Left colon (tissue), 2 donors: ENCODE data around the gene ZNF329. TPM values are rescaled to one million over a fixed set of nuclear protein-coding genes. Genes with fewer than 3 reads are reported as not detected.

Source experiments
- ATAC-seq: fragments of 200-7000 bp; cut with Tn5 transposase; one replicate; pipeline ENCODE4 v1.9.1; 2020; ENCODE audit warnings: mild to moderate bottlenecking, moderate library complexity
- DNase-seq, 2 donors: peaks; one replicate each; pipeline ENCODE4 v3.0.0-alpha.2; 2020
- intact Hi-C, 2 donors: fragments of 100-400 bp; cut with DNase I in 1 of 2; cut with micrococcal nuclease in 1 of 2; formaldehyde crosslinking; loops; one replicate each; pipeline versions ENCODE4 v1.11.2 to v1.14.0; 2022; cut with DNase I, micrococcal nuclease
- total RNA-seq, 2 donors: library from RNA; stranded (reverse); fragmentation: NEBNext Ultra II Directional; extraction: Animal tissue kit (Norgen Biotek cat#: 25700); gene quantifications; one replicate each; pipeline ENCODE4 v1.2.1, GENCODE V29; 2021
- donor health status: DM: no; HTN: no; CAD: no.
- donor health status: DM: yes; HTN: yes; CAD: no.

Gene ZNF329
- total RNA-seq, 2 donors from 2014 or later, result 3.1 to 3.9 TPM

DNA sequence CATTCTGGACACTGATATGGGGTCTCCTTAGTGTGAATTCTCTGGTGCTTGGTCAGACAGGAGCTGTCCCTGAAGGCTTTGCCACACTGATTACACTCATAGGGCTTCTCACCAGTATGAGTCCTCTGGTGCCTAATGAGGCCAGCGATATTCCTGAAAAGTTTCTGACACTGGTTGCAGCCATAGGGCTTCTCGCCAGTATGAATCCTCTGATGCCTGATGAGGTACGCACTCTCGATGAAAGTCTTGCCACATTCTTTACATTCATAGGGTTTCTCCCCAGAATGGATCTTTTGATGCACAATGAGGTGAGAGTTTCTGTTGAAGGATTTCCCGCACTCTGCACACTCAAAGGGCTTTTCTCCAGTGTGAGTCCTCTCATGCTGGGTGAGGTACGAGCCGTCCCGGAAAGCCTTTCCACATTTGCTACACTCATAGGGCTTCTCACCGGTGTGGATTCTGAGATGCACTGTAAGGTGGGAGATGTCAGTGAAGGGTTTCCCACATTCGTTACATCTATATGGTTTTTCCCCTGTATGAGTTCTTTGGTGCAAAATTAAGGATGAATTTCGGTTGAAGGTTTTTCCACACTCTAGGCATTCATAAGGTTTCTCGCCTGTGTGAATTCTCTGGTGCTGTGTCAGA, 22.4 kb downstream of the ZNF329 start:
- intact Hi-C loops, result no loop called here
- ATAC-seq (no peak), DNase-seq (no peak)

DNA sequence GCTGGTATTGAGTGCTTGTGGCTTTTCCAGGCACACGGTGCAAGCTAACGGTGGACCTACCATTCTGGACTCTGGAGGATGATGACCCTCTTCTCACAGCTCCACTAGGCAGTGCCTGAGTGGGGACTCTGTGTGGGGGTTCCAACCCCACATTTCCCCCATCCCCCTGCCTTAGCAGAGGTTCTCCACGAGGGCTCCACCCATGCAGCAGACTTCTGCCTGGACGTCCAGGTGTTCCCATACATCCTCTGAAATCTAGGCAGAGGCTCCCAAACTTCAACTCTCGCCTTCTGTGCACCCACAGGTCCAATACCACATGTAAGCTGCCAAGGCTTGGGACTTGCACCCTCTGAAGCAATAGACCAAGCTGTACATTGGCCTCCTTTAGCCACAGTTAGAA, 27.2 kb downstream of the ZNF329 start:
- DNase-seq, result no peak
- intact Hi-C loops, result no loop called here
- no peak for ATAC-seq

DNA sequence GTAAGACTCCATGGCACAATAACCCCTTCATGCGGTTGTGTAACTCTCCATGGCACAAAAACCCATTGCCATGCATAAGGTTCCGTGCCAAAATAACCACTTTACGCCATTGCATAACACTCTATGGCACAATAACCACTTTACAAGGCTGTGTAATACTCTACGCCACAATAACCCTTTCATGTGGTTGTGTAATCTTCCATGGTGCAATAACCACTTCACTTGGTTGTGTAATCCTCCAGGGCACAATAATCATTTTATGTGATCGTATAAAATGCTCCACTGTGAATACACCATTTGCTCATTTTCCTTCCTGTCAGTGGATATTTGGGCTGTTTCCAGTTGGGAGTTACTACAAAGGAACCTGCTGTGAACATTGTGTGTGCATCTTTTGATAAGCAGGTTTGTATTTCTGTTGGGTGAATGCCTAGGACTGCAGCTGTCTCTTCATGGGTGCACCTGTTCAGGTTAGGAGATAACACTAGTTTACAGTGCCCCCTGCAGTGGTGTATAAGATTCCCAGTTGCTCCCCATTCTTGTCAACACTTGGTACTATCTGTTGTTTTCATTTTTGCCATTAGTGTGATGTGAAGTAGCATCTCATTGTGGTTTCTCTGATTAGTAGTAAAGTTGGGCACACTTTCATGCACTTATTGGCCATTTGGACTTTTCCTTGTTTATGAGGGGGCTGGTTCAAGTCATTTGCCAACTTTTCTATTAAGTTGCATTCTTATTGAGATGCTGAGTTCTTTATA, 31.4 kb downstream of the ZNF329 start:
- DNase-seq, result no peak
- intact Hi-C loops, result no loop called here
- ATAC-seq, result no peak

DNA sequence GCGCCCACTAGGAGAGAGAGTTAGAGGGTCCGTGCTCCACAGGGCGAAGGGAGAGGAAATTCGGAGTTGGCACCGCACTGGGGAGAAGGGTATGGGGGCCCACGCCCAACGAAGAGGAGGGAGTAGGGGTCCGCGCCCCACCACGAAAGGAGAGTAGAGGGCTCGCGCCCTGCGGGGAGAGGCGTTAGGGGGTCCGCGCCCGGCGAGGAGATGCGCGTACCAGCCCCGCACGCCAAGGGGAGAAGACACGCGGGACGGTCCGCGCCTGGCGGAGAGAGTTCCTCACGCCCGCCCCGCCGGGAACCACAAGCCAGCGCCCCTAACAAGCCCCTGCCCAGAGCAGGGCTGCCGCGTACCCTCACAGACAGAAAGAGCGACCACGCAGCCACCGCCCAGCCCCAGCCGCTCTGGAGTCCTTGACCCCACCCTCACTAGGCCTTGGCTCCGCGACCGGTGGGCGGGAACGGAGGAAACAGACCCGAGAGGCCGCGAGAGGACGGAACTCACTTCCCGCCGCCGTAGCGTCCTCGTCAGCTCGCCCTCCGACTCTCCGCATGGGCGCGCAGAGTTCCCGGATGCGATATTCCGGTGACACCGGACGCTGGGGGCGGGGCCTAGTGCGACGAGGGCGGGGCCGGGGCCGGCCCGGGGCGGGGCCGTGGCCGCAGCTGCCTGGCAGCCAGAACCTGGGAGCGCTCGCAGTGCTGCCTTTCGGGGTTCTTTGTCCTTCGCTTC, 32.6 kb downstream of the ZNF329 start:
- ATAC-seq (no peak), DNase-seq (no peak)
- intact Hi-C loops, result no loop called here

DNA sequence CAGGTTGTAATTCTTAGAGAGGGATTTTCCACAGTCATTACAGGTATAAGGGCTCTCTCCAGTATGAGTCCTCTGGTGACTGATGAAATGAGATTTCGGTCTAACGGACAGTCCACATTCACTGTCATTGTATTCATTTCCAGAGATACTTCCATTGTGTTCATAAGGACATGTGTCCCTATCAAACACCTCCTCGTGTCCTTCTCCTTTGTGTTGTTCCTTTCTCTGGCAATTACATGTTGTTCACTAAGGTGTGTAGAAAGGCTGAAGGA, 42.1 kb downstream of the ZNF329 start:
- no peak for DNase-seq
- ATAC-seq, result no peak
- intact Hi-C loops, result no loop called here

DNA sequence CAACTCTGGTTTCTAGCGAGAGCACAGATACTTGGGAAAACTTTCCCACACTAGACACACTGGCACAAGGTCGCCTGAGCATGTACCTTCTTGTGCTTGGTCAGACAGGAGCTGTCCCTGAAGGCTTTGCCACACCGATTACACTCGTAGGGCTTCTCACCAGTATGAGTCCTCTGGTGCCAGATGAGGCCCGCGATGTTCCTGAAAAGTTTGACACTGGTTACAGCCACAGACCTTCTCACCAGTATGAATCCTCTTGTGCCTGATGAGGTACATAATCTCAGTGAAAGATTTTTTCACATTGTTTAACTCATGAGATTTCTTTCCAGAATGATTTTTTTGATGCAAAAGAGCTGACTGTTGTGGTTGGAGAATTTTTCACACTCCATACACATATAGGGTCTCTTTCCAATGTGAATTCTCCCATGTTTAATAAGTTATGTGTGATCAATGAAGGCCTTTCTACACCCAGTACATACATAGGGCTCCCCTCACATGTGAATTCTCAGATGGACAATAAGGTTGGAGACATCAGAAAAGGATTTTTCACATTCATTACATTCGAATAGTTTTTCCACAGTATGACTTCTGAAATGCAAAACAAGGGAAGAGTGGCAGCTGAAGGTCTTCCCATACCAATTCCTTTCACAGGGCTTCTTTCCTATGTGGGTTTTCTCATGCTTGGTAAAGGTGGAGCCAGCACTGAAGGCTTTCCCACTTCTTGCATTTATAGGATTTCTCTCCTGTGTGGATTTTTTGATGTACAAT, 42.6 kb downstream of the ZNF329 start:
- DNase-seq (no peak), ATAC-seq (no peak)
- intact Hi-C loops, result no loop called here

DNA sequence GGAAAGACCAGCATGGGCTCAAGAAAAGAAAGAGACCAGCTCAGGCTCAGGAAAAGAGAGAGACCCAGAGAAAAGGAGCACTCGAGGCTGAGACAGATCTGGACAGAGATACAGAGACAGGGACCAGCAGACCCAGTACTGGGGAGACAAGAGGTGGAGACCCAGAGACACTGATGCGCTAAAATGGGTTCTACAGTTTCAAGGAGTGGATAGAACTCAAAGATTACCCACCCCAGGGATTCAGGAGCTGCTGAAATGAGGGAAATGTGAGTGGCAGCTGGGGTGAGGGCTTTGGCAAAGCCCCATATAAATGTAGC, 51.9 kb downstream of the ZNF329 start:
- ATAC-seq (no peak), DNase-seq (no peak)
- intact Hi-C loops, result no loop called here

DNA sequence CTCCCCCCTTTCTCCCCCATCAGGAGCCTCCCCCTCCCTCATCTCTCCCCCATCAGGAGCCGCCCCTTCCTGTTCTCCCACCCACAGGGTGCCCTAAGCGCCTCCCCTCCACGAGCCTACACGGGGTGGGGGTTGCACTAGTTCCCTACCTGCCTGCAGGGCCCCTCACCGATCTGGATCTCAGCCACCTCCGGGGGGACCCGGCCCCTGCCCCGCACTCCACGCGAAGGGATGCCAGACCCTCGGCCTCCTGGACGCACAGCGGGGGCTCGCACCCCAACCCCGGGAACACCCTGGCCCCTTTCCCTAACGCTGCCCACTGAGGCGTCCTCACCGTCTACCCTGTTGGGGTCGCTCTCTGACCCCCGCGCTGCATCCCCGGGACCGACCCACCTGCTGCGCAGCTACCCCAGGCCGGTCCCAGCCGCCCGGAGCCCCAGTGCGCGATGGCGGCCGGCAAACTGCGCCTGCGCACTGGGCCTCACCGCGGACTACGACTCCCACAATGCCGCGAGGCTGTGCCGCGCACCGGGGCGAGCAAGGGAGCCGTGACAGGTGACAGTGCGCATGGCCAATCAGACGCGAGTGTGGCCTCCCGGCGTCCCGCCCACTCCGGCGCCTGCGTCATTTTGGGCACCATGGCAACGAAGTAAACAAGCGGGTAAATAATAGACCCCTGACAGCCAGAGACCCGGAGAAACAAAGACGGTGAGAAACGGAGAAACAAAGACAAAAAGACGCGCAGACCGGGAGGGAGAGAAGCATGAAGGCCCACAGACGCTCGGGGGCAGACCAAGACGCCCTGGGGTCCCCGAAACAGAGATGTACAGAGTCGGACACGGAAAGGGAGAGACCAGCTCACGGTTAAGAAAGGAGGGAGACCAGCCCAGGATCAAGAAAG, 52.6 kb downstream of the ZNF329 start, which contains the start of gene ZSCAN18:
Gene ZSCAN18, minus strand, starts transcription at position 451 of the 901 bp plus-strand sequence. CDS start 7,964 bp downstream, outside the sequence.
- peak; percentile 94 to 96 for DNase-seq
- ATAC-seq, result peak; percentile 100
- intact Hi-C loops, result no loop called here

DNA sequence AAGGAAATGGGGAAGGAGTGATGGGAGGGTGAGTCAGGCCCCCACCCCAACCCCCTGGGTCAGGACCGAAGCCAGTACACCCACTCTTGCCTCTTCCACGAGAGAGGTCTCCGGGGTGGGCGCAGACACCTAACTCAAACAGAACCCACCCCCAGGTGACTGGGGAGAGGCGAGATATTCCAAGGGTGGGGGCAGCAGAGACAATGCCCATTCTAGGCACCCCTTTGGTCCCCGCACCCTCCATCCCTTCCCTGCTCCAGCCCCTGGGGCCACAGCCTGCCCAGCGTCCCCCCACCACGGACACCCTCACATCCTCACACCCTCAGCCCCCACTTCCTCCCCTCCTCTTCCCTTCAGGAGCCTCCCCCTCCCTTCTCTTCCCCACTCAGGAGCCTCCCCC, 53.2 kb downstream of the ZNF329 start:
- no peak for DNase-seq
- ATAC-seq, result no peak
- intact Hi-C loops, result no loop called here

DNA sequence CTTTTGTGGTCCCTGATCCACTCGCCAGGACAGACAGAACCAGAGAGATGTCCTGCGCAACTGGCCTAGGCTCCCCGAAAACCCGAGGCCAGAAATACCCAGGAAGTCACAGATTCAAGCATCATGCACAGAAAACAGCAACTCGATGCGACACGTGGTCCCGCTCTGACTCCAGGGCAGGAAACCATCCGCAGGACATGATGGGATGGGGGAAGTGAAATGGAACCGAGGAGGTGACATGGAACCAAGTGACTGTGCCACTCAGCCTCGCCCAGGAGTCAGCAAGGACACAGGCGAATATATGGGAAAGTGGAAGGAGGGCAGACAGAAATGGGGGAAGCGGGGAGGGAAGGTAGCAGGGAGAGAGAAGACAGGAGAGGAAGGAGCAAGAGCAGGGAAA, 53.7 kb downstream of the ZNF329 start:
- DNase-seq, result no peak
- intact Hi-C loops, result no loop called here
- no peak for ATAC-seq

DNA sequence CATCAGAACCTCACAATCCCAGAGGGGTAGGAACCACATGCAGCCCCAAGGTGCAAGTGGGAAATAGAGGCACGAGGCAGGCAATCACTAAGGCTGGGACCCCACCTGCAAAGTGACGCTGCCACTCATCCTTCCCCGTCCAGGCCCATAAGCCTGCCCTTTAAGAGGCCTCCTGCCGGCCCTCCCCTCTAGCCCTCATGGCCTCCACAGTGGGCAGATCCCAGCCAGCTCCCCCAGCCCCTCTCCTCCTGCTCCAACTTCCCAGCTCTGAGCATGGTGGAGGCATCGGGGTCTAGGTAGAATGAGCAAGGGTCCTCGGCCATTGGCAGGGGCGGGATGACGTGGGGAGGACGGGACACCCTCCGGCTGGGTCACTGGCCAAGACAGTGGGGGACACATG, 55.3 kb downstream of the ZNF329 start:
- DNase-seq (no peak), ATAC-seq (no peak)
- intact Hi-C loops, result no loop called here

DNA sequence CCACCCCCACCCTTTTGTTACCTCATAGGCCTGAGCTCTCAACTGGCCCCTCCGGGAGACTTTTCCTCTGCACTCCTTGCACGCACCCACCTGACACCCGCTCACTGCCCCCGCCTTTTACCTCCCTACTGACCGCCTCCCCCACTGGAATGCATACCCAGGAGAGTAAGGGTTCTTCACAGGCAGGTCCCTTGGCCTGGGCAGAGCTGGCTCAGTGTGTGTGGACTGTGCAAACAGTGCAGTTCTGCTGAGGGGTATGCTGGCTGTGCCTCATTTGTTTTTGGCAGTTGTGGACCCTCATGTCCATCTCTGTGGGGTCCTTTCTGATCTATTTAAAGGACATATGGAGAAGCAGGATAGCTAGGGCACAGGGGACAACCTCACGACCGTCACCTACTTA, 57.5 kb downstream of the ZNF329 start:
- DNase-seq (no peak), ATAC-seq (no peak)
- intact Hi-C loops, result no loop called here

DNA sequence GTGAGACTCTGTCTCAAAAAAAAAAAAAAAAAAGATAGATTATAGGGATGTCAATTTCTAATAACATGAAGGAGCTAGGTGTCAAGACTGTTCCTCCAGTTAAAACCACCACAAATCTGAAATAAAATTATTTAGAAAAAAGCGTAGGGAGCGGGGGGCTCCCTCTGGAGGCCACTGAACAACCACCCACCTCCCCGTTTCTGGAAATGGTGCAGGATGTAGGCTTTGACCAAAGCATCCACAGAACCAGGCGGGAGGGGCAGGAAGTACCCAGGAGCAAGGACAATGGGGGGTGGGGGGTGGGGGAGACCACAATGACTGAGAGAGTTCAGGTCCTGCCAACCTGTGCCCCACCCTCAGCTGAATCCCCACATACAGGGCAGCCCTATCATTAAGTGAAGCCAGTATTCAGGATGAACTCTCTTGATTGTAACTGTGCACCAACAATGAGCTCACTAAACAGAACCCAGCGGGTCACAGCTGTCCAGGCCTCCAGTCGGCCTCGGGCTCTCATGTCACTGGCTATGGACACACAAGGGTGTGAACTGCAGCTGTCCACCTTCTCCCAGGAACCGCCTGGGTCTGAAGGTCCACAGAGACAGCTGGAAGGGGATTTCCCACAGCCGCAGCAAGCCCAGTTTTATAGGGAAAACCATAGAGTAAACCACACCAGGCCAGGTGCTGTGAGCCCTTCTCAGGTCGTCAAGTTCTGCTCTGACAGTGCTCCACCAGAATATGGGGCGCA, 59.2 kb downstream of the ZNF329 start:
- ATAC-seq (no peak), DNase-seq (no peak)
- intact Hi-C loops, result no loop called here

DNA sequence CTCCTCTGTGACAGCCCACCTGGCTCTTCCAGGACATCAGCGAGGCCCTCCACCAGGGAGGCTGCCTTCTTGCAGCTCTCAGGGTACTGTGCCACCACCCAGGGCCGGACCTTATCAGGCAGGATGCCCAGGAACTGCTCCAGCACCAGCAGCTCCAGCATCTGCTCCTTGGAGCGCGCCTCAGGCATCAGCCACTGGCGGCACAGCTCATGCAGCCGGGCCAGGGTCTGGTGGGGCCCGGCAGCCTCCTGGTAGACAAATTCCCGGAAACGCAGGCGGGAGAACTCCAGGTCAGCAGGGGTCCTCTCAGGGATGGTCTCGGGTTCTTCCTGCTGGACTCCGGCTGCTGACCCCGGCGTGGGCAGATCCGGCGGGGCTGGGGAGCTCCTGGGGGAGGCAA, 60.7 kb downstream of the ZNF329 start:
- ATAC-seq (no peak), DNase-seq (no peak)
- intact Hi-C loops, result no loop called here

DNA sequence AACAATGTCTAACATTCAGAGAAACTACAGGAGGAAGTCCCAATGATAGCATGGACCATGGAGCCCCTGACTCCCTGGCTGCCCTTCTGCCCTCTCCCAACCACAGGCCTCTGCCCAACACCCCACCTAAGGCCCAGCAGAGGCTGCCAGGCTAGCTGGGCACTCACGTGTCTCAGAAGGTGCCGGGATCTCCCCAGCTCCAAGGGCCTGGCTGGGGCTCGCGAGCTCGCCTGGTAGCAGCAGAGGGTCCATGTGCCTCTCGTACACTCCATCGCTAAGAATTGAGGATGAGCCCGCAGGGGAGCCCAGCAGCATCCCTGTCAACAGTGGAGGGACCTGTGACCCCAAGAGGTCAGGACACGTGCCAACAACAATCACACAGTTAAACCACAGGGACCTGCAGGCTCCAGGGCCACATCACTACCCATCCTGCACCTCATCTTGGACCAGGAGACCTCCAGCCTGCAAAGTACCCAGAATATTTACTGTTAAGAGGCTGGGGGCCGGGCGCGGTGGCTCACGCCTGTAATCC, 62.0 kb downstream of the ZNF329 start:
- intact Hi-C loops, result no loop called here
- no peak for DNase-seq
- ATAC-seq, result no peak

DNA sequence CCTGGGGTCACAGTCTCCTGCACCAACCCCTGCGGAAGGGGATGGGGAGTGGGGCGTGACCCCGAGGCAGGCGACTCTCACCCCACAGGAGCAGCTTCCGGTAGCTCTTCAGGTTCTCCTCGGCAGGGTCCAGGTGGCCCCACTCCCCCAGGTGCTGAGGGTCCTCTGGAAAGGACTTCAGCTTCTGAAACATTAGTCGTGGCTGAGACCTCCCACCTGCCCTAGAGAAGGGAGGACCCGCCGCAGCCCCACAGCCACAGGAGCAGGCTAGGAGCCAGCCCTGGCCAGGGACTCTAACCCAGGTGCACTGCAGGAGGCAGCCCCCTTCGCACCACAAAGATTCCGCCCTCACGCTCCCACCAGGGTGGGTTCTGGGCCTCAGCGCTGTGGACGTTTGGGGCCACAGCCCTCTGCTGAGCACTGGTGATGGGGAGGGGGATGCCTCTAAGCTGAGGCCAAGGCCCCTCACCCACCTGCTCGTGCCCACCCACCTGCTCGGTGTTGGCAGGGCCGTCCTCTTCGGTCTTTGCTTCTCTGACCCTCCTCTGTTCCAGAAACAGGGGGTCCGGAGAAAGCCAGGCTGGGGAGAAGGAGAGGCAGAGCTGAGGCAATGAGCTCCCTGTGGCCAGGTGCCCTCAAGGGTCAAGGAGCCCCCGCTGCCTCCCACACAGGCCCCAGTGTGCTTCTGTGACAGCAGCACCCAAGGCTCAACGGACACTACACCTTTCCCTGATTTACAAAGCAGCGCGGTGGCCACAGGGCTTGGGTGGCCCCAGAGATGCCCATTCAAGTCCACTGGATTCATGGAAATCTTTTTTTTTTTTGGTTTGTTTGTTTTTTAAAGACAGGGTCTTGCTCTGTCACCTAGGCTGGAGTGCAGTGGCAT, 63.5 kb downstream of the ZNF329 start:
- ATAC-seq, result no peak
- intact Hi-C loops, result no loop called here
- no peak for DNase-seq

DNA sequence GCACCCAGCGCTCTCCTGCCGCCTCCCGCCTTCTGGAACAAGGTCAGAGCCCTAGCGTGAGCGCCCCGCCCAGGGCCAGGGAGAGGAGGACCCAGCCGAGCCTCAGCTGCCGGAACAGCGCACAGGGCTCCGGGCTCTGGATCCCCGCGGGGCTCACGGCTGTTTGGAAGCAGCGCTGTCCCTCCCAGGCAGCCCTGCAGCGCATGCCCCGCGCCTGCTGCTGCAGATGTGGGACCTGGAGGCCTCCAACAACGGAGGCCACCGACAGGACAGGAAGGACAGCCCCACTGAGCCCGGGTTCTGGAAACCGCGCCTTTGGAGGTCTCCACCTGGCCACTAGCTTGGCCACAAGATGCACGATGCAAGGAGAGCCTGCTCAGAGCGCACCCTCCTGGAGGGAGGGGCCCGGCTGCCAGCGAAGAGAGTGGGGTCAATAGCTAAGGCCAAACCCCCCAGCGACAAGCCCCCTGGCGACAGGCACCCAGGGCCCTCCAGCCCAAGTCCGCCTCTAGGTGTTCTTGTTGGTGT, 65.2 kb downstream of the ZNF329 start:
- intact Hi-C loops, result no loop called here
- no peak for ATAC-seq

More for the DNA sequence above, 65.2 kb downstream of the ZNF329 start:
- no peak for DNase-seq
